ENCODE data around the gene FRMPD1.
A peak's percentile ranks its signal among the peaks of the same experiment; 100 is the strongest.

GRCh38 chr9:37747271-37747753, 96.6 kb downstream of the FRMPD1 start:
- TF ChIP-seq CTCF (IDR thresholded peaks at IDR 0.05) (peak; percentile 78 to 84 (median 81)), POLR2A (IDR thresholded peaks at IDR 0.05) (no peak)
